Subcutaneous adipose tissue (tissue), 4 donors: ENCODE results near the gene E2F4. TPM values are rescaled to one million over a fixed set of nuclear protein-coding genes. Genes with fewer than 3 reads are reported as not detected.

Experiments
- CTCF ChIP-seq: fragments of 450-650 bp; IDR thresholded peaks from one replicate; pipeline ENCODE4 v1.5.1; 2016; ENCODE audit warnings: low read depth, mild to moderate bottlenecking, control low read depth, antibody characterized with exemption, moderate library complexity
- small RNA-seq: library from RNA; depleted of rRNA; stranded (forward); fragments of <200 nt; gene quantifications from one replicate; pipeline ENCODE3, GENCODE V24; 2016
- total RNA-seq, 4 donors: library from RNA; depleted of rRNA; stranded (reverse); fragments of >200 nt; gene quantifications; one replicate each; pipeline ENCODE4 v1.1.0, GENCODE V29; 2016

Gene E2F4
- total RNA-seq, 4 donors from 2014 or later, result 48.1 to 70.8 (median 58.9) TPM

- no peak for TF ChIP-seq CTCF
These were observed 53.2 kb downstream of the E2F4 start for GRCh38 chr16:67245186-67245585.

GRCh38 chr16:67245674-67246080 lies 53.7 kb downstream of the E2F4 start:
- no peak for TF ChIP-seq CTCF

GRCh38 chr16:67246081-67246755 lies 54.3 kb downstream of the E2F4 start:
- no peak for TF ChIP-seq CTCF

GRCh38 chr16:67246756-67247191 lies 54.8 kb downstream of the E2F4 start:
- no peak for TF ChIP-seq CTCF

GRCh38 chr16:67247192-67248072 lies 55.5 kb downstream of the E2F4 start, which contains the start of gene FHOD1:
TSS of gene FHOD1 (minus strand) at chr16:67247481. CDS start at chr16:67247410, 71 bp downstream.
- TF ChIP-seq CTCF, result no peak

GRCh38 chr16:67248073-67248400 lies 56.1 kb downstream of the E2F4 start:
- TF ChIP-seq CTCF, result no peak

Small RNA genes within 50 kb of the gene (small RNA-seq; reads per million reads assigned to genes)
- 44.8 reads per million, percentile 96 among the genes with 10 or more reads in this experiment for gene MIR328

Other genes starting within 250 kb of the E2F4 start
- gene CES3, start 230.9 kb upstream of the E2F4 start, total RNA-seq, result 1 to 10 TPM in 3 of 4 donors, under 1 TPM in 1; 0.16 to 3.1 (median 1.9) TPM
- gene CES4A, start 203.6 kb upstream of the E2F4 start, total RNA-seq, result 10 to 100 TPM in 1 of 4 donors, 1 to 10 TPM in 3; 5.4 to 25.2 (median 6.6) TPM
- gene CBFB, start 163.0 kb upstream of the E2F4 start, total RNA-seq, result 10 to 100 TPM; 35.2 to 46.2 (median 42.4) TPM
- 10 to 100 TPM; 15.1 to 30.1 (median 19.1) TPM for gene PHAF1, start 82.2 kb upstream of the E2F4 start, total RNA-seq
- gene B3GNT9, start 41.2 kb upstream of the E2F4 start, total RNA-seq, result 1 to 10 TPM; 2.8 to 5.9 (median 4.6) TPM
- gene TRADD, start 32.2 kb upstream of the E2F4 start, total RNA-seq, result 10 to 100 TPM in 3 of 4 donors, 1 to 10 TPM in 1; 6.7 to 42.3 (median 33.6) TPM
- gene FBXL8, start 32.2 kb upstream of the E2F4 start, total RNA-seq, result 10 to 100 TPM in 3 of 4 donors, 1 to 10 TPM in 1; 4.2 to 13.2 (median 11.7) TPM
- 10 to 100 TPM; 17.3 to 44.3 (median 35.1) TPM for gene HSF4, start 27.4 kb upstream of the E2F4 start, total RNA-seq
- gene NOL3, start 21.6 kb upstream of the E2F4 start, total RNA-seq, result 100 to 1,000 TPM in 1 of 4 donors, 10 to 100 TPM in 3; 22.9 to 106 (median 57.4) TPM
- 10 to 100 TPM; 10.1 to 36.9 (median 12.5) TPM for gene MATCAP1, start 8.2 kb upstream of the E2F4 start, total RNA-seq
- 10 to 100 TPM in 1 of 4 donors, 1 to 10 TPM in 2, under 1 TPM in 1; 0.17 to 13.8 (median 1.7) TPM for gene EXOC3L1, start 2.0 kb upstream of the E2F4 start, total RNA-seq
- gene ELMO3, start 7.0 kb downstream of the E2F4 start, total RNA-seq, result 1 to 10 TPM in 1 of 4 donors, under 1 TPM in 3; 0.51 to 1.5 (median 0.93) TPM
- 10 to 100 TPM; 21.9 to 36.1 (median 33.3) TPM for gene TMEM208, start 35.0 kb downstream of the E2F4 start, total RNA-seq
- gene FHOD1, start 55.3 kb downstream of the E2F4 start, total RNA-seq, result 10 to 100 TPM; 10.3 to 83.3 (median 20.9) TPM
- 1 to 10 TPM in 3 of 4 donors, not detected in 1; 1.0 to 2.3 (median 1.3) TPM for gene SLC9A5, start 56.8 kb downstream of the E2F4 start, total RNA-seq
- gene PLEKHG4, start 87.4 kb downstream of the E2F4 start, total RNA-seq, result 10 to 100 TPM in 2 of 4 donors, 1 to 10 TPM in 2; 2.4 to 13.2 (median 10.2) TPM
- gene KCTD19, start 134.6 kb downstream of the E2F4 start, total RNA-seq, result under 1 TPM in 1 of 4 donors, not detected in 3; under 0.01 TPM
- gene LRRC36, start 134.7 kb downstream of the E2F4 start, total RNA-seq, result under 1 TPM in 1 of 4 donors, not detected in 3; 0.17 TPM
- 1 to 10 TPM; 2.0 to 5.9 (median 2.6) TPM for gene TPPP3, start 201.3 kb downstream of the E2F4 start, total RNA-seq
- gene ZDHHC1, start 224.3 kb downstream of the E2F4 start, total RNA-seq, result 10 to 100 TPM in 3 of 4 donors, 1 to 10 TPM in 1; 8.6 to 13.0 (median 11.4) TPM
- gene HSD11B2, start 239.0 kb downstream of the E2F4 start, total RNA-seq, result 1 to 10 TPM in 1 of 4 donors, under 1 TPM in 2, not detected in 1; 0.22 to 1.3 (median 0.51) TPM